ENCODE data around the gene ODAM. TPM values are rescaled to one million over a fixed set of nuclear protein-coding genes. Genes with fewer than 3 reads are reported as not detected.

Gene ODAM
- total and polyA plus RNA-seq, 2 of the 8 experiments (the other 6 are each of a cell fraction or from before 2014, with no cell fraction given): 0.21 TPM; not detected in 1

GRCh38 chr4:70179811-70180210 is 15.7 kb upstream of the ODAM start:
- H3K56ac ChIP-seq (replicated peaks; ENCODE audit: insufficient read length, low read depth, low read length): no peak overlapping the region
- no peaks in the 10 kb centered on the region for H3K79me2 ChIP-seq (ENCODE audit: control insufficient read depth in 1 of 2, insufficient read depth in 2 of 2, low read length in 2 of 2)
- no peaks in the 10 kb centered on the region for H3K36me3 ChIP-seq (ENCODE audit: control insufficient read depth in 2 of 4, insufficient read depth in 4 of 4, low read length in 3 of 4)
- no peaks in the 10 kb centered on the region for H3K79me1 ChIP-seq (ENCODE audit: low read depth, low read length)
- no peak overlapping the region for H2BK20ac ChIP-seq (ENCODE audit: low read length)
- no peak overlapping the region for H3K4ac ChIP-seq (replicated peaks; ENCODE audit: insufficient read length, low read depth, low read length)
- H3K27me3 ChIP-seq (replicated peaks in 1 of 4; ENCODE audit: control insufficient read depth in 3 of 4, extremely low read depth in 1 of 4, insufficient read depth in 3 of 4, low read length in 3 of 4): no peaks in the 10 kb centered on the region
- no peak overlapping the region for H3K14ac ChIP-seq (ENCODE audit: insufficient read length)
- no peak overlapping the region for H2BK5ac ChIP-seq (ENCODE audit: low read depth, low read length)
- no peak overlapping the region for H3K9ac ChIP-seq (replicated peaks in 1 of 4; ENCODE audit: extremely low read depth in 1 of 4, low read depth in 3 of 4, low read length in 3 of 4)
- H2BK120ac ChIP-seq (replicated peaks; ENCODE audit: low read depth, low read length): no peak overlapping the region
- peaks cover 4% of the 10 kb centered on the region; the same call in 1 of the 2 replicates for H3K23me2 ChIP-seq (ENCODE audit: low read depth, low read length)
- DNase-seq (ENCODE audit: low read depth in 1 of 2, low spot score in 2 of 2) (no peak), FAIRE-seq (no peak)
- H3K4me3 ChIP-seq (ENCODE audit: extremely low read depth in 1 of 4, insufficient read depth in 2 of 4, low read depth in 3 of 4, low read length in 4 of 4): no peak overlapping the region
- CTCF ChIA-PET (ENCODE audit: partially characterized antibody): interaction anchor here (0.9 kb wide), 1 partner anchor 298 kb away, joined by 3 read pairs; no protein-coding TSS in a partner anchor
- H4K20me1 ChIP-seq (replicated peaks in 1 of 2; ENCODE audit: control insufficient read depth in 1 of 2, insufficient read depth in 2 of 2, low read length in 2 of 2): no peaks in the 10 kb centered on the region
- 87% methylated on average over 2 of the region's 2 CpGs; no CpG with 5 or more reads in 1 of the 2 experiments for WGBS, 2 experiments (ENCODE audit: extremely low coverage in 1 of 2, insufficient coverage in 1 of 2, insufficient read length in 1 of 2, insufficient replicate concordance in 2 of 2, low coverage in 1 of 2, low lambda C conversion rate in 2 of 2, missing lambda C conversion rate in 1 of 2)
- no peaks in the 10 kb centered on the region for H3K4me1 ChIP-seq (replicated peaks in 1 of 4; ENCODE audit: control insufficient read depth in 3 of 4, insufficient read depth in 4 of 4, low read length in 3 of 4)
- no peak overlapping the region for H3K23ac ChIP-seq (ENCODE audit: insufficient read length)
- no peak overlapping the region for H3K4me2 ChIP-seq (ENCODE audit: insufficient read depth in 1 of 2, low read depth in 2 of 2, low read length in 2 of 2)
- no peak overlapping the region for H2BK15ac ChIP-seq (ENCODE audit: low read length)
- POLR2A ChIA-PET (ENCODE audit: partially characterized antibody): no interaction called here
- H2BK12ac ChIP-seq (ENCODE audit: low read depth, low read length): no peak overlapping the region
- H3K27ac ChIP-seq (ENCODE audit: low read depth, low read length): no peak overlapping the region
- H4K91ac ChIP-seq (replicated peaks; ENCODE audit: insufficient read length, low read length): no peak overlapping the region
- H3K9me3 ChIP-seq (ENCODE audit: insufficient read depth in 2 of 2, low read depth in 1 of 2, low read length in 1 of 2): no peaks in the 10 kb centered on the region
- TF ChIP-seq CBX5 (IDR thresholded peaks at IDR 0.05; ENCODE audit: low read depth, low read length): no peak
- TF ChIP-seq TAF7 (optimal IDR thresholded peaks at IDR 0.05; ENCODE audit: borderline replicate concordance, low read depth, low read length): no peak
- TF ChIP-seq RBBP5 (IDR thresholded peaks at IDR 0.05; ENCODE audit: borderline replicate concordance, low read depth, low read length): no peak
- no peak for TF ChIP-seq SIX5 (IDR thresholded peaks at IDR 0.05; ENCODE audit: low read depth, low read length)
- no peak for TF ChIP-seq E2F6 (IDR thresholded peaks at IDR 0.05)
- TF ChIP-seq SIRT6 (IDR thresholded peaks at IDR 0.05; ENCODE audit: low read length): no peak
- TF ChIP-seq KDM4A (IDR thresholded peaks at IDR 0.05; ENCODE audit: low read depth, low read length, severe bottlenecking): no peak
- TF ChIP-seq YY1 (IDR thresholded peaks at IDR 0.05; ENCODE audit: low read depth, low read length): no peak
- TF ChIP-seq NANOG (IDR thresholded peaks at IDR 0.05; ENCODE audit: insufficient read depth, low read depth, low read length, poor library complexity, severe bottlenecking): no peak
- H3K18ac ChIP-seq (ENCODE audit: extremely low read depth, low read length): no peak overlapping the region
- no peak overlapping the region for H2AK5ac ChIP-seq (ENCODE audit: low read depth, low read length)
- no peak overlapping the region; the same call in 1 of the 2 replicates for H2AFZ ChIP-seq (ENCODE audit: low read length)
- no peak overlapping the region for H4K5ac ChIP-seq (ENCODE audit: insufficient read length, low read depth, low read length)
- no peak overlapping the region for H4K8ac ChIP-seq (ENCODE audit: extremely low read depth, insufficient read depth, low read length)
